ENCODE data around the gene ALDH1L1. TPM values are rescaled to one million over a fixed set of nuclear protein-coding genes. Genes with fewer than 3 reads are reported as not detected.
"Not testable (repeated sequence)": the region's sequence is repeated elsewhere in the genome, so short reads cannot be mapped to it uniquely, and the experiment has no call there.

ALDH1L1 gene
- total and polyA plus RNA-seq, 2 of the 4 experiments (the other 2 are of a cell fraction): not detected

- H3K4ac ChIP-seq (ENCODE audit: low read depth, low read length); H2BK15ac ChIP-seq (ENCODE audit: low read depth, low read length); H3K4me3 ChIP-seq (ENCODE audit: insufficient read depth, low read depth, low read length); H3K9me1 ChIP-seq (ENCODE audit: insufficient read depth, low read length); H3K79me1 ChIP-seq (ENCODE audit: low read depth in 1 of 2, low read length in 2 of 2); DNase-seq; H3K9ac ChIP-seq (ENCODE audit: low read depth, low read length); intact Hi-C loops (cut with micrococcal nuclease); H4K91ac ChIP-seq (ENCODE audit: insufficient read depth, low read depth, low read length); H3K27ac ChIP-seq (ENCODE audit: insufficient read depth, low read length); H4K8ac ChIP-seq (ENCODE audit: low read depth in 2 of 2, low read length in 2 of 2); H4K20me1 ChIP-seq (ENCODE audit: insufficient read depth, low read length); H4K5ac ChIP-seq (ENCODE audit: low read depth, low read length); H3K56ac ChIP-seq (ENCODE audit: extremely low read depth, insufficient read depth, low read length); H2AK9ac ChIP-seq (replicated peaks; ENCODE audit: low read depth, low read length, poor library complexity); H3K36me3 ChIP-seq (ENCODE audit: control insufficient read depth, insufficient read depth, low read length); POLR2A ChIA-PET (ENCODE audit: unreplicated experiment); H2BK5ac ChIP-seq (ENCODE audit: low read depth, low read length, poor library complexity, severe bottlenecking); H3K4me1 ChIP-seq (ENCODE audit: control insufficient read depth, insufficient read depth, low read length); H3K27me3 ChIP-seq (ENCODE audit: control insufficient read depth, insufficient read depth, low read length); BruUV-seq (replicated peaks); H3K23ac ChIP-seq (ENCODE audit: low read depth, low read length); ATAC-seq (ENCODE audit: low read depth); H3K4me2 ChIP-seq (ENCODE audit: low read depth, low read length); in situ Hi-C loops (cut with MboI; ENCODE audit: low sequenced_read_pairs); H3K9me3 ChIP-seq (ENCODE audit: control insufficient read depth, insufficient read depth, low read length); H2BK20ac ChIP-seq (ENCODE audit: low read depth, low read length); dilution Hi-C loops (cut with HindIII; ENCODE audit: low sequenced_read_pairs, unreplicated experiment); H2AFZ ChIP-seq (replicated peaks; ENCODE audit: low read length, poor library complexity); H3K14ac ChIP-seq (replicated peaks; ENCODE audit: low read depth, low read length); H2AK5ac ChIP-seq (ENCODE audit: low read depth, low read length); H2BK120ac ChIP-seq (ENCODE audit: low read depth, low read length); H3K18ac ChIP-seq (ENCODE audit: low read depth, low read length); CTCF ChIA-PET: not testable (repeated sequence)
- no CpG with 5 or more reads among the region's 5 CpGs for WGBS, 2 experiments (ENCODE audit: extremely low coverage in 2 of 2, insufficient read length in 1 of 2)
Observed at GRCh38 chr3:126092128-126092527, 88.3 kb downstream of the ALDH1L1 start.
